Osteoblast (primary cell): Measurements from ENCODE around the gene NTM. TPM values are rescaled to one million over a fixed set of nuclear protein-coding genes. Genes with fewer than 3 reads are reported as not detected.
A peak's percentile ranks its signal among the peaks of the same experiment; 100 is the strongest.

Source experiments
- DNase-seq: peaks from one replicate; pipeline ENCODE4 v3.0.0; 2011; ENCODE audit warnings: low spot score, mixed read lengths; ENCODE audit not compliant: insufficient read length; ENCODE audit errors: missing footprints
- H2AFZ ChIP-seq: 2 replicates; pipeline ENCODE4 v1.6.0; 2011; ENCODE audit warnings: mild to moderate bottlenecking, low read length
- H3K27ac ChIP-seq: 2 replicates; pipeline ENCODE4 v1.5.1; 2011; ENCODE audit warnings: mild to moderate bottlenecking, low read depth, low read length, moderate library complexity
- H3K27me3 ChIP-seq: 2 replicates; pipeline ENCODE4 v1.6.0; 2012; ENCODE audit warnings: mild to moderate bottlenecking, control low read depth, inconsistent platforms, low read length, moderate library complexity; ENCODE audit not compliant: insufficient read depth
- H3K36me3 ChIP-seq: 2 replicates; pipeline ENCODE4 v1.5.1; 2011; ENCODE audit warnings: mild to moderate bottlenecking, low read length, control low read depth, moderate library complexity; ENCODE audit not compliant: insufficient read depth
- H3K4me1 ChIP-seq: 2 replicates; pipeline ENCODE4 v1.5.1; 2011; ENCODE audit warnings: mild to moderate bottlenecking, low read length, control low read depth, moderate library complexity; ENCODE audit not compliant: insufficient read depth
- H3K4me2 ChIP-seq: 2 replicates; pipeline ENCODE4 v1.6.0; 2011; ENCODE audit warnings: mild to moderate bottlenecking, low read length; ENCODE audit not compliant: insufficient read depth
- H3K4me3 ChIP-seq: fragments of 200-600 bp; sonication (generic); 3 replicates; pipeline ENCODE4 v1.5.1; 2012; ENCODE audit warnings: mild to moderate bottlenecking, low read length, inconsistent platforms; ENCODE audit not compliant: insufficient read depth
- H3K79me2 ChIP-seq: 2 replicates; pipeline ENCODE4 v1.6.0; 2012; ENCODE audit warnings: mild to moderate bottlenecking, low read length, control low read depth, inconsistent platforms; ENCODE audit not compliant: insufficient read depth
- H3K9me3 ChIP-seq: 2 replicates; pipeline ENCODE4 v1.5.1; 2011; ENCODE audit warnings: low read depth, low read length, control low read depth
- H4K20me1 ChIP-seq: 2 replicates; pipeline ENCODE4 v1.6.0; 2012; ENCODE audit warnings: mild to moderate bottlenecking, low read length, control low read depth; ENCODE audit not compliant: insufficient read depth
- CTCF ChIP-seq: IDR thresholded peaks from 2 replicates; pipeline ENCODE4 v1.5.1; 2011; ENCODE audit warnings: mild to moderate bottlenecking, low read depth, low read length, moderate library complexity; ENCODE audit errors: extremely low read depth
- total RNA-seq: library from RNA; depleted of rRNA; stranded (reverse); fragments of >200 nt; gene quantifications from 2 replicates; pipeline ENCODE4 v1.2.3, GENCODE V29; 2012

NTM gene
- total RNA-seq, 1 donor = 48.1 TPM

- no peak overlapping the region for H3K27ac ChIP-seq
- H3K27me3 ChIP-seq = no peaks in the 10 kb centered on the region
- peaks cover 3% of the 10 kb centered on the region for H3K36me3 ChIP-seq
- H4K20me1 ChIP-seq = no peaks in the 10 kb centered on the region
- peaks cover 10% of the 10 kb centered on the region for H3K4me1 ChIP-seq
- no peaks in the 10 kb centered on the region for H3K9me3 ChIP-seq
- H3K4me3 ChIP-seq = no peak overlapping the region
- no peak overlapping the region for H2AFZ ChIP-seq
- TF ChIP-seq CTCF = no peak
- no peak overlapping the region for H3K4me2 ChIP-seq
- peaks cover 76% of the 10 kb centered on the region for H3K79me2 ChIP-seq
- DNase-seq = no peak
These were observed 558.6 kb downstream of the NTM start for GRCh38 chr11:131928992-131929391.

DNA sequence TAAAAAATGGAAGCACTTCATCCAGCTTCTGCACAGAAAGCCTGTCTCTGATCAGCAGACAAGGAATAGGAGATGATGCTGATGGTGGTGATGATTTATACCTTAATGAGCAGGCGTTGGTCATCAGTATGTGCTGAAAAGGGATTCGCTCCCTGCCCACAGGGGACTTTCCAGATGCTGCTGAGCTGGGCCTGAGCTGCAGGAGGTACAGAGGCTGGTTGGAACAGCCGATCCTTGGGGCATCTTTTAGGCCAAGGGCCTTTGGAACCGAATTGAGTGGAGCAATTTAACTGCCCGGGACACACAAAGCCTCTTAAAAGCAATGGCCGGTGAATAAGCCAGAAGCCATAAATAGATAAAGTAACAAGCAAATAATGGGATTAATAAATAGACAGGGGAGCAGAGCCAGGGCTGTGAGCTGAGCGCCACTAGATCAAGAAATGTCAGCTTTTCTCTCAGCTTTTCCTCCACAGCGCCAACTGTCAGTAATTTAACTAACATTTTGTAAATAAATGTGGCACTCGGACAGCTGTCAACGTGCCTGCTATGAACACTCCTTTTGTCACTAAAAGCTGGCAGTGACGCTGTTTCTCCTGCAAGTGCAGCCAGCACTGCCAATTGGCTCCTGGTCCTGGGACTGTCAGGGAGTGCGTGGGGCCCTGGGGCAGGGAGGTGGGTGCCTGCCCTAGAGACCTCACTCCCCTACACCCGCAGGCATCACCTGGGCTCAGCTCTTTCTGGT is 562.3 kb downstream of the NTM start:
- Histone ChIP-seq H3K27me3 (no peaks in the 10 kb centered on the region), H4K20me1 (no peaks in the 10 kb centered on the region), H3K4me3 (no peak overlapping the region), H3K79me2 (peaks cover 75% of the 10 kb centered on the region), H3K36me3 (peaks cover 3% of the 10 kb centered on the region), H3K4me1 (no peaks in the 10 kb centered on the region), H3K27ac (no peak overlapping the region), H3K4me2 (no peak overlapping the region), H2AFZ (peak overlapping the region; percentile 8), H3K9me3 (no peaks in the 10 kb centered on the region)
- no peak for DNase-seq
- no peak for TF ChIP-seq CTCF

- no peak for TF ChIP-seq CTCF
- Histone ChIP-seq H3K4me3 (no peak overlapping the region), H4K20me1 (no peaks in the 10 kb centered on the region), H3K27ac (no peak overlapping the region), H3K27me3 (no peaks in the 10 kb centered on the region), H2AFZ (no peak overlapping the region), H3K4me2 (no peak overlapping the region), H3K79me2 (peaks cover 79% of the 10 kb centered on the region), H3K9me3 (no peaks in the 10 kb centered on the region), H3K4me1 (peaks cover 6% of the 10 kb centered on the region), H3K36me3 (peaks cover 3% of the 10 kb centered on the region)
- DNase-seq = no peak
These were observed 563.6 kb downstream of the NTM start for GRCh38 chr11:131934006-131934405.

DNA sequence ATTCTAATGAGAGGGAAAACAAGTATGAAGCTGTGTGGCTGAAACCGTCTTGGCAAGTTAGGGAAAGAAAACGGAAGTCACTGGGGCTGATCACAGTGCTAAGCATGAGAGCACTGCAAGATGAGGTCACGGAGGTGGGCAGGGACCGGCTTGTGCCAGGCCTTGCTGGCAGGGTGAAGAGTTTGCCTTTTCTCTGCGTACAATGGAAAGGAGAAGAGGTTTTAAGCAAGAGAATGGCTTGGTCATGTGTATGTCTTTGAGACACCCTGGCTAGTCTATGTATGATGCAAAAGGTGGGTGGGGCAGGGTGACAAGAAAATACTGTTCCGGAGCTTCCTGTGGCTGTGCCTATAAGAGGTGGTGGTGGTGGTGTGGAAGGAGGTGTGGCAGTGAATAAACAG is 567.9 kb downstream of the NTM start:
- no peaks in the 10 kb centered on the region for H4K20me1 ChIP-seq
- H3K27ac ChIP-seq = no peak overlapping the region
- H3K9me3 ChIP-seq = no peaks in the 10 kb centered on the region
- no peak for DNase-seq
- no peak overlapping the region for H3K4me2 ChIP-seq
- TF ChIP-seq CTCF = no peak
- H3K36me3 ChIP-seq = no peaks in the 10 kb centered on the region
- H3K27me3 ChIP-seq = no peaks in the 10 kb centered on the region
- H3K4me3 ChIP-seq = no peak overlapping the region
- H3K4me1 ChIP-seq = peaks cover 6% of the 10 kb centered on the region
- peaks cover 87% of the 10 kb centered on the region for H3K79me2 ChIP-seq
- H2AFZ ChIP-seq = peak overlapping the region; percentile 20
